ENCODE results near the gene HOXA13. TPM values are rescaled to one million over a fixed set of nuclear protein-coding genes. Genes with fewer than 3 reads are reported as not detected.

HOXA13 gene
- total RNA-seq, 4 donors from 2014 or later: 0.12 TPM; not detected in 3

DNA sequence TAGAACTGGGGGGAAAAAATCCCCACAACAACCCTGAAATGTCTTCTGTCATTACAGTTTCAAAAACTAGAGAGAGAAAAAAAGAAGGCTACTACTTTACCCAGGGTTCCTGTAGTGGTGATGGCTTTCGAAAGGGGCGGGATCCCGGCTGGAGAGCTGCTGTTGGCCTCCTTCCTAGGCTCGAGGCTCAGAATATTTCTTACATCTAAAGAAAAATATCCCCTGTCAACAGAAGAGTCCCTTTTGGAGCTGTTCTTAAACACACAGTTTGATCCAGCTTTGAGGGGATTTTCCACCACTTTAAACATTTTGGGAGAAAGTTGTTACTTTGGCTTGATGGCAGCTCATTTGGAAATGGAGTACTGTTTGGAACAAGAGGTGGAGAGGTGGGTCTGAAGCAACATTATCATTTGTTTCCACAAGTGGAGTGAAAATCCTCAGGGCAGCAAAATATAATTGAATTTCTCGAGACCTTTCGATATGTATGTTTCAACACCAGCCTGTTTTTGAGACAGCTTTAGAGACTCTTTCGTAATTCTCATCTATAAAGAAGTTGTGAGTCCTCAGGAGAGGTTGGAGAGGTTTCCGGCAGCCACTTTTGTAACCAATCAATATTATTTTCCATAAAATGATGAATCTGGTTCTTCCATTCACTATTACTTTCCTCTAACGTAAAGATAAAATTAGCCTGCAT lies 5.1 kb downstream of the HOXA13 start:
- Histone ChIP-seq H3K27ac (no peak overlapping the region), H3K9me3 (no peaks in the 10 kb centered on the region), H3K36me3 (no peaks in the 10 kb centered on the region), H3K4me1 (peaks cover 0 to 40% (median 18%) of the 10 kb centered on the region in 3 donors), H3K27me3 (peaks cover 100% of the 10 kb centered on the region), H3K4me3 (no peak overlapping the region)
- TF ChIP-seq, protein P1, sequence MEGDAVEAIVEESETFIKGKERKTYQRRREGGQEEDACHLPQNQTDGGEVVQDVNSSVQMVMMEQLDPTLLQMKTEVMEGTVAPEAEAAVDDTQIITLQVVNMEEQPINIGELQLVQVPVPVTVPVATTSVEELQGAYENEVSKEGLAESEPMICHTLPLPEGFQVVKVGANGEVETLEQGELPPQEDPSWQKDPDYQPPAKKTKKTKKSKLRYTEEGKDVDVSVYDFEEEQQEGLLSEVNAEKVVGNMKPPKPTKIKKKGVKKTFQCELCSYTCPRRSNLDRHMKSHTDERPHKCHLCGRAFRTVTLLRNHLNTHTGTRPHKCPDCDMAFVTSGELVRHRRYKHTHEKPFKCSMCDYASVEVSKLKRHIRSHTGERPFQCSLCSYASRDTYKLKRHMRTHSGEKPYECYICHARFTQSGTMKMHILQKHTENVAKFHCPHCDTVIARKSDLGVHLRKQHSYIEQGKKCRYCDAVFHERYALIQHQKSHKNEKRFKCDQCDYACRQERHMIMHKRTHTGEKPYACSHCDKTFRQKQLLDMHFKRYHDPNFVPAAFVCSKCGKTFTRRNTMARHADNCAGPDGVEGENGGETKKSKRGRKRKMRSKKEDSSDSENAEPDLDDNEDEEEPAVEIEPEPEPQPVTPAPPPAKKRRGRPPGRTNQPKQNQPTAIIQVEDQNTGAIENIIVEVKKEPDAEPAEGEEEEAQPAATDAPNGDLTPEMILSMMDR (IDR thresholded peaks at IDR 0.05): no peak
- TF ChIP-seq POLR2A (IDR thresholded peaks at IDR 0.05) (no peak), EP300 (IDR thresholded peaks at IDR 0.05) (no peak), POLR2AphosphoS5 (IDR thresholded peaks at IDR 0.05) (no peak)
- WGBS, 2 donors (ENCODE audit: low coverage in 1 of 2): 34 to 35% methylated on average over 8 to 9 of the region's 9 CpGs
- ATAC-seq: no peak

DNA sequence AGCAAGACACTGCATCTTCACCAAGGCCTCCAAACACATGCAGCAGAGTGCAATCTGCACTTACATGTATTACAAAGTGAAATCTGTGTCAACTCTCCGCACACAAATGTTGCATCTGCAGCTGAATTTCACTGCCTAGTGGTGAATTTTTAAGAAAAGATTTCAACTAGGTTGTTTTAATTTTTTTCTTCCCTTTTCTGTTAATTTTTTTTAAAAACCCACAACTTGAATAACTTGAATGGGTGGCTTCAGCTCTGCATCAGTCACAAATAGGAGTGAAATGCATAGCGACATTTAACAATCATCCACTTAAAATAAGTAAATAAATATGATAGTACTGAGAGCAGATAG lies 5.9 kb downstream of the HOXA13 start:
- WGBS, 2 donors (ENCODE audit: low coverage in 1 of 2): 24 to 46% methylated on average over 2 of the region's 2 CpGs
- H3K9me3 ChIP-seq: no peaks in the 10 kb centered on the region
- TF ChIP-seq, protein P1 (IDR thresholded peaks at IDR 0.05): no peak
- no peak for TF ChIP-seq POLR2AphosphoS5 (IDR thresholded peaks at IDR 0.05)
- TF ChIP-seq EP300 (IDR thresholded peaks at IDR 0.05): no peak
- no peak for TF ChIP-seq POLR2A (IDR thresholded peaks at IDR 0.05)
- peaks cover 100% of the 10 kb centered on the region for H3K27me3 ChIP-seq
- no peaks in the 10 kb centered on the region for H3K36me3 ChIP-seq
- no peak overlapping the region for H3K4me3 ChIP-seq
- no peak for ATAC-seq
- no peak overlapping the region for H3K27ac ChIP-seq
- H3K4me1 ChIP-seq: peaks cover 0 to 39% (median 14%) of the 10 kb centered on the region in 3 donors

DNA sequence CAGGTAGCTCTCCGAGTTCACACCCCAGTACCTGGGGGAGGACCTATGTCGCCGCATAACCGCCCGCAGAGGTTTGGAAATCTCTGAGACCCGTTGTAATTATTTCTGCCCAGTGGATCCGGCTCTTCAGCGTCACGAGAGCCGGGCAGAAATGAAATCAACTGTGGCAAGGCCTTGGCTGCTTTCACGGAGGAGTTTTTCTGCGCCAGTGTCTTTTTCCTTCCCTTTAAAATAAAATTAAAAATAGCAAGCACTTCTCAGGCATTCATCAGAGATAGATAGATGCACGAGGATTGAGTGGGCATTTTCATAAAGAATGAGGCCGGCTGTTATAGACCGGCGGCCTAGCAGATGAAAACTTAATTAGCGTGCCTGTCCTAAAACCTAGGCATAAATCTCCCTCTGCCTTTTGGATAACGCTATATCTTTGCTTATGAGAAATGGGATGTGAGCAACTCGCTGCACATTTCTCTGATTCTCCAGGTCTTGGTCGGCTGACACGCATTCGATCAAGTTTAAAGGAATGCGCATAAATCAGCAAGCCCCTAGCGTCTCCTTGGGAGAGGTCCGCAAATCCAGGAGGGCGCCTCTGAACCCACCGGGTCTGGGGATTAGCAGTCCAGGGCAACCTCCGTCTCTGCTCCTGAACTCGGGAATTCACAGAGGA lies 6.4 kb downstream of the HOXA13 start:
- H3K27ac ChIP-seq: no peak overlapping the region

DNA sequence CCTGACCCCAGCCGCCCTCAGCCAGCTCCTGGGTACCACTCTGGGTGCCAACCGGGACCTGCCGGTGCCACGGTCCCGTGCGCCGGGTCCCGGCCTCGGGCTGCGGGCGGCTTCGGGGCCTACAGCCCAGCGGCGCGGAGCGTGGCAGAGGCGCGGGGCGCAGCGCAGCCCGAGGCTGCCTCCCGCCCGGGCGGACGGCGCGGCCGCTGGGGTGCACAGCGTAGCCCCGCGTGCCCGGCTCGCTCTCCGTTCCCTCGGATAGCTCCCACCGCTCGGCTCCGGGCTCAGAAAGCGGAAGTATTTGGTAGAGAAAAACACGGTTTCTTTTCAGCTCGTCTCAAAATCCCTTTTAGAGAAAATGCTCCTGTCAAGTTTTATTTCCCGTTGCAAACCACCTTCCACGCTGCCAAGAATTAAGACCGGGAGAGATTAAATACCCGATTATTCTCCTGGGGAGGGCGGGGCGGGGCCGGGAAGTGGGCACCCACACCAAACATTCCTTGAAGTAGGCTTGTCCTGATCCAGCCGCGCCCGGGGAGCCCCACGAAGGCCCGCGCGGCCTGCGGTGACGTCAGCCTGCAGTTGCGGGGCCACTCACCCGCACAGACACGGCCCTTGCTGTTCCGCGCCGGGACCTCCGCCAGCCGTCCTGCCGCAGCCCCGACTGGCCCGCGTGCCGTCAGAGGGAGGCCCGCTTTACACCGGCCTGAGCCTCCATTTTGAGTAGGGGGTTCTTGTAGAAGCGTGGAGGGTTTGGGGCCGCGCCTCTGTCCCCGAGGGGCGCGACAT lies 7.2 kb downstream of the HOXA13 start:
- no peaks in the 10 kb centered on the region for H3K36me3 ChIP-seq
- TF ChIP-seq EP300 (IDR thresholded peaks at IDR 0.05): no peak
- no peak for TF ChIP-seq POLR2AphosphoS5 (IDR thresholded peaks at IDR 0.05)
- TF ChIP-seq, protein P1 (IDR thresholded peaks at IDR 0.05): no peak
- no peak for TF ChIP-seq POLR2A (IDR thresholded peaks at IDR 0.05)
- peak; percentile 45 for ATAC-seq
- peaks cover 100% of the 10 kb centered on the region for H3K27me3 ChIP-seq
- peak overlapping the region in 1 of 2 donors; percentile 27 for H3K4me3 ChIP-seq
- H3K27ac ChIP-seq: no peak overlapping the region
- peaks cover 0 to 39% (median 20%) of the 10 kb centered on the region in 3 donors for H3K4me1 ChIP-seq
- H3K9me3 ChIP-seq: no peaks in the 10 kb centered on the region
- 8 to 9% methylated on average over 6 to 7 of the region's 78 CpGs for WGBS, 2 donors (ENCODE audit: low coverage in 1 of 2)

More for the DNA sequence above, 6.4 kb downstream of the HOXA13 start:
- no peak for TF ChIP-seq POLR2A (IDR thresholded peaks at IDR 0.05)
- TF ChIP-seq EP300 (IDR thresholded peaks at IDR 0.05): no peak
- TF ChIP-seq POLR2AphosphoS5 (IDR thresholded peaks at IDR 0.05): no peak
- TF ChIP-seq, protein P1 (IDR thresholded peaks at IDR 0.05): no peak
- 19% methylated on average over 10 to 15 of the region's 29 CpGs for WGBS, 2 donors (ENCODE audit: low coverage in 1 of 2)
- Histone ChIP-seq H3K9me3 (no peaks in the 10 kb centered on the region), H3K4me3 (peak overlapping the region in 1 of 2 donors; percentile 27), H3K4me1 (peaks cover 0 to 39% (median 15%) of the 10 kb centered on the region in 3 donors), H3K27me3 (peaks cover 100% of the 10 kb centered on the region), H3K36me3 (no peaks in the 10 kb centered on the region)
- ATAC-seq: no peak
